ENCODE measurements around the gene TMBIM6.

- TF ChIP-seq EZH2phosphoT487 (IDR thresholded peaks at IDR 0.05; ENCODE audit: insufficient read depth, low read depth) (no peak), EZH2 (IDR thresholded peaks at IDR 0.05; ENCODE audit: insufficient read depth, poor library complexity, severe bottlenecking) (no peak)
These were observed 57.6 kb downstream of the TMBIM6 start for GRCh38 chr12:49798934-49799333.

All from GM23248 (cell line).